Stimulated activated CD4-positive, alpha-beta T cell treated with anti-CD3 and anti-CD28 coated beads, Interleukin-2, amount 100 ng/mL, for 48 hours (primary cell): ENCODE results near the gene NCAM2.

Experiments used
- DNase-seq, 2 donors: peaks; one replicate each; pipeline ENCODE4 v3.0.0-alpha.2; 2020

NCAM2 gene

DNA sequence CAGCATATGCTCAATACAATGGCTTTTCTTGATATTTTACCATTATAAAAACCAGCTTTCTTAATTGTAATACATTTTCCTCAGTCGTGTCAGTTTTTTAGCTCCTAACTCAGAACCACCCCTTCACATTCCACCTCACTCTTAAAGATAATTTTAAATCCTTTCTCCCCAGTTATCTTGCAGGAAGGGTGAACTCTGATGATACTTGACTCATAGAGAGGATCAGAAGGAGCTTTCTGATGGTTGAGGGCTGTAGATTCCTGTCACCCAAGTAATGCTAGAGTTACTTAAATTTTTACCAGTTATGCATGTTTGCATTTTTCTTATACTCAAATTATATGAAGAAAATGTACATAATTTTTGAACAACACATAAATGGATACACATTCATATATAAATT, 233.7 kb downstream of the NCAM2 start:
- DNase-seq, result no peak

DNA sequence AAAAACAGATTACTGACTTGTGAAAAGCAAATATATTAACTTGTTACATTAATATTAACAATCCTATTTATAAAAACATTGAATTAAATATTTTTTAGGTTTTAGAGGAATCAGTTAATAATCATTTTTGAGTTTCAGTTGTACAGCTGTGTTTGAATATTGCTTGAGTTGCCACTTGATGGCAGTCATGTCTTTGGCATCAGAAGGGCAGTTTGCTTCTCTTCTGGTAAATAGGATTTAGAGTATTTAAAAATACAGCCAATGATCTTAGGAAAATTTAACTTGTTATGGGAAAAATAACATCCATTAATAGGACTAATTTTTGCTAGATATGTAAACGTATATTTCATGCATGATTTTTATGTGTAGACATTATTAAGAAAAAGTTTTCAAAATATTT, 234.1 kb downstream of the NCAM2 start:
- no peak for DNase-seq

DNA sequence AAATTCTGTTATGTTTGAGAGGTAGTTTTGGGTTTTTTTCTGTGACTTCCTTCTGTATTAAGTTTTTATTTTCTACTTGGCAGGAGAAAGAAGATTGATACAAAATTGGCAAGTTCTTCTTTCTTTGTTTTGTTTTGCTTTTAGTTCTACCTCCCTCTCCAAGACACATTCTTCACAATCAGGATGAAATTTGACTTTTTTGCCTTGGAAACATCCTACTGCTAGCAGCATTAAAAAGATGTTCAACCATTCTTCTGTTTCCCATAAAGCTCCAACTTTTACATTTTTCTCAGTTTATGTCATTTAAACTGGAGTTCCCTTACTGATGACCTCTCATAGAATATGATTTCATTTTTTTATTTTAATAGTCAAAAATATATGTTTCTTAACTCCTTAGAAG, 234.8 kb downstream of the NCAM2 start:
- DNase-seq, result no peak

DNA sequence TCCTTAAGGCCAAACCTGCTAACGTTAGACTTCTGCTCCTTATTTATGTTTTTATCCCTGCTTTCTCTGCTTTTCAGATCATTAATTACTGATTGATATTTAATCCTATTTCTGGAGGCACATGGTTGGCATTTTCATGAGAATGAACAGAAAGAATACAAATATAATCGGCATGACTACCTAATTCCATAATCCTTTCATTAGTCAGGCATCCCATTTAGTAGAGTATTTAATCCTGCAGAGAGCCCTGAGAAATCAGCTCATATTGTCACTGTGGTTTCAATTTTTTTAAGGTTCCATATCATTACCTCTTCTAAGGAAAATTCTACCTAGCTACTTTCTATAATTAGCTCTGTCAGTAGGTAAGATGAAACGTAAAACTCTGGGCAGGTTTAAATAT, 238.8 kb downstream of the NCAM2 start:
- DNase-seq, result no peak

DNA sequence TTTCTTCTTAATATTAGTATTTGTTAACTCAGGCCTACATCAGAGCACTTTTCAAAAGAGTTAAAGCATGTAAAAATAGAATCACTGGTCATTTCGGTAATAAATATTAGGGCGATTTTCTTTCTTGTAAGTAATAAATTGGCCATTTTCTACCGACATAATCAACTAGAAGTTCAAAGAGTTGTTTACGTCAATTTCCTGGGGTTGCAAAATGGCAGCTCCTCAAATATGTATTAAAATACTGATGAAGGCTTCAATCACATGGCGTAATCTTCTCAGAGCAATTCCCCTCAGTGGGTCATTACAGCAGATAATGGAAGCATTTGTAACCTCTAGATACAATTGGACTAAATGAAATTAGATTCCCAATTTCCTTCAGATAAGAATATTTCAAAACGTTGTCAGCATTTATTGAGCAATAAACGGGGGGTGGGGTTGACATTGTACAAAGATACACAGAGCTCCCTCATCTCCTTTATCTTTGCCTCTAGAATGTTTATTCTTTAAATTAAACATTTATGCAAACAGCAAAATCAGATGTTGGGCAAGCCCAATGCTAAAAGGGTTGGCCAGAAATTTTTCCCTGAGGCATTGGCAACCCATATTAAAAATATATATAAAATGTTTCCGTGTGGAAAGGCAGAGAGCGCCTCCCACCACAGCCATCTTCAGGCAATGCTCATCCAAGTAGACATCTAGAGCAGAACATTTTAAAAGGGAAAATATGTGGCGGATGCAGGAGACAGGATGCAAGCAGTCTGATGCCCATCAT, 240.6 kb downstream of the NCAM2 start:
- no peak for DNase-seq

DNA sequence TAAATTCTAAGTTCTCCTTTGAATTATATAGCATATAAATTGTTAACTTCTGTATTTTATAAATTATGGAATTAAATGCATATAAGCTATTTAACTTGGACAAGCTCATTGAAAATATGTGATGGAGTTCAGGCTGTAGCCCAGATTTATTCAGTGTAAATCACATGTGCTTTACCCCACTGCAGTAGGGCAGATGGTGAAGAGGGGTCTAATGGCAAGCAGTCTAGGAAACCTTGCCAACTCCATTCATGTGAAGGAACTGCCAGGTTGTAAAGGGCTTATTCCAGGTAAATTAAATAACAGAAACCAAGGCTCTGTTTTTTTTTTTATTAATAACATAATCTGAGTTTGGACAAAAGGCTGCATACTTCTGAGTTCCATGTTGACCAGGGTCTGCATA, 243.2 kb downstream of the NCAM2 start:
- no peak for DNase-seq

DNA sequence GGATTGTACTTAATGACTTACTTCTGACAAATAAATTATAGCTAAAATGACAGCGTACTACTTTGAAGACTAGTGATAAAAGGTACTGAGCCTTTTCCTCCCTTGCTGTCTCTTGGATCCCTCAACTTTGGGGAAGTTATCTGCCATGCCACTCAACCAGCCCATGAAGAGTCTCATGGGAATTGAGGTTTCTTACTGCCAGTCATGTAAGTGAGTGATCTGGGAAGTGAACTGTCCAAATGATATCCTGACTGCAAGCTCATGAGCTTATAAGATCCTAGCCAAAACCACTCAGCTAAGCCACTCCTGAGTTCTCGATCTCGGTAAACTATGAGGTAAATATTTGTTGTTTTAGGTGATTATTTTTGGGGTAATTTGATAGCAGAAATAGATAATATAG, 247.8 kb downstream of the NCAM2 start:
- no peak for DNase-seq

DNA sequence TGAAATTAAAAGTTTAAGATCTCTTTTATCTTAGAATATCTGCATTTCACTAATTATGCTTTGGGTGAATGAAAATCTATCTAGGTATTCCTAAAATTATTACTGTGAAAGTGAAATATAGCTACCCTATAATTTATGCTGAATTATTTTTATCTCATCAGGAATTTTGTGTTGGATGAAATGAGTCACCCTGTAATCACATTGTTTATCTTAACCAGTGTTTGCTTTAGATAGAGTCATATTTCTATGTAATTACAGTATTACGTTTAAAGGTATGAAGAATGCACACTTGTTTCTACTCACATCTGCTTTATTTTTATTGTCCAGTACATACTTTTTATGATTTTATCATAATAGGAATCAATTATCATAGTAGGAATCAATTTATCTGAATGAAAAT, 249.2 kb downstream of the NCAM2 start:
- DNase-seq, result no peak

DNA sequence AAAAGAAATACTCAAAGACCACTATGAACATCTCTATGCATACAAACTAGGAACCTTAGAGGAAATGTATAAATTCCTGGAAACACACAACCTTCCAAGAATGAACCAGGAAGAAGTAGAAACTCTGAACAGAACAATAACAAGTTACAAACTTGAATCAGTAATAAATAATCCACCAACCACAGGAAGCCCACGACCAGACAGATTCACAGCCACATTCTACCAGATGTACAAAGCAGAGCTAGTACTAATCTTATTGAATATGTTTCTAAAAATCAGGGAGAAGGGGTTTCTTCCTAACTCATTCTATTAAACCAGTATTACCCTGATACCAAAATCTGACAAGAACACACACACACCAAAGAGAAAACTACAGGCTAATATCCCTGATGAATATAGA, 263.8 kb downstream of the NCAM2 start:
- no peak for DNase-seq

DNA sequence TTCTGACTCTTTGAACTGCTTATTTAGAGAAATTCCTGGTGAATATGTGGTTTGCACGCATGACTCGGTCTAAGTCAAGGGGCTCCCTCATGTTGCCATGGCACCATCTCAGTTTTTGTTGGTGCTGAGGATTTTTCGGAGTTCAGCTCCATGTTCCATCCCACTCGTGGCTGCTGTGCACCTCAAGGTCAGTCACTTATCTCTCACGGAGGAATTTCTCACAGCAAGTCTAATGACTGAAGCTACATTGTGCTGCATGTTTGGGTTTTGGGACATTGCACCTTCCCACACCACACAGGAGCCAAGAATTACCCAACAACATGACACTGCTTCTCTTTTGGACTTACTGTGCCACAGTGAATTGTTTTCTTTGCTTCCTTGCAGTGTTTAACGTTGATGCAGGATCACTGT, 269.9 kb downstream of the NCAM2 start:
- no peak for DNase-seq

DNA sequence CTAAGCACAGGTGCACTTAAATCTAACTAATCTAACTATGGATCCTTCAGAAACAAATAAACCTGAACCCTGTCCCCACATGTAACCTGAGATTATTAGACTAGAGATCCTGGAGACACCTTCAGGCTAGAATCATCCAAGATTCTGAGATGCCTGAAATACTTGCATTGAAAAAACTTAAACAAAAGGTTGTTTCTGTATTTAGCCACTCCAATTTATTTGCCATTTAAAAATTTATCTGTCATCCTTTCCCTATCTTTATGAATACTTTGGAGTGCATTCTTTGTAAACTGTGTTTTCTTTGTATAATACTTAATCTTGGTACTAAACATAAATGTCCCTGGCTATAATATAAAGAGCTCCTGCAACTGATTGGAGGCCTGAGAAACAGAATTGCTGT, 270.7 kb downstream of the NCAM2 start:
- DNase-seq, result no peak

DNA sequence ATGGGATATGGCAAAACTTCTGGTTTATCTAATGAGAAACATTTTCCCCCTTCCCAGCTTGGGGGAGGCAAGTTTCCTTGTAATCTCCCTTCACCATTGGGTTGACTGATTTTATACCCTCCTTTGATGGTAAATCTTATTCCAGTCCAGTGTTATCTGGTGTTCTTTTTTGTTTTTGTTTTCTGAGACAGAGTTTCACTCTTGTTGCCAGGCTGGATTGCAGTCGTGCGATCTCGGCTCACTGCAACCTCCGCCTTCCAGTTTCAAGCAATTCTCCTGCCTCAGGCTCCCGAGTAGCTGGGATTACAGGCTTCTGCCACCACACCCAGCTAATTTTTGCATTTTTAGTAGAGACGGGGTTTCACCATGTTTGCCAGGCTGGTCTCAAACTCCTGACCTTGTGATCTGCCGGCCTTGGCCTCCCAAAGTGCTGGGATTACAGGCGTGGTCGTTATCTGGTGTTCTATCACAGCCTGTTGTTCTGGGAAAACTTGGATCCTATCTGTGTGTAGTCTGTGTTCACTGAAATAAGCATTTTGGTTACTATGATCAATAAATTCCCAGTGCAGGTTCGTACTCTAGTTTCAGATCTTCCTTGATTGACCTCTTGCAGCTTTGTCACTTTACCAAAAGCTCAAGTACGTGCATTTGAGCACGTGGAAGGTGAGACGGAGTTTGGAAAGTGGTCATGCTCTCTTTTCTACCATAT, 281.1 kb downstream of the NCAM2 start:
- no peak for DNase-seq

DNA sequence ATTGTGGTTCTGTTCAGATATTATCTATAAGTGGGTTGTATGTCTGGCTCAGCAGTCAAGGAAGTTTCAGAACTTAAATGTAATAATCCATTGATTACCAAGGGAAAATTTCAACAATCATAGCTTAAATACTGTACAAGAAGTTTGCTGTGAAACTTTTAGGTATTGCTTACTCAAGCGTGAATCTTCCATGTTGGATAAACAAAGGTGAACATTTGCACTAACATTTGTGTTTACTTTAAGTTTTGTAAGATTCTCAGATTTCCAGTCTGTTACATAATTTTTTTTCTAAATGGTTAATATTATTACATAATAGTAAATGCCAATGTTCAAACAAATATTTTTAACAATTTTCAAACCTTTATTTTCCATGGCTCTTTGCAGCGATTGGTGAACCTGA, 285.6 kb downstream of the NCAM2 start:
- DNase-seq, result no peak

DNA sequence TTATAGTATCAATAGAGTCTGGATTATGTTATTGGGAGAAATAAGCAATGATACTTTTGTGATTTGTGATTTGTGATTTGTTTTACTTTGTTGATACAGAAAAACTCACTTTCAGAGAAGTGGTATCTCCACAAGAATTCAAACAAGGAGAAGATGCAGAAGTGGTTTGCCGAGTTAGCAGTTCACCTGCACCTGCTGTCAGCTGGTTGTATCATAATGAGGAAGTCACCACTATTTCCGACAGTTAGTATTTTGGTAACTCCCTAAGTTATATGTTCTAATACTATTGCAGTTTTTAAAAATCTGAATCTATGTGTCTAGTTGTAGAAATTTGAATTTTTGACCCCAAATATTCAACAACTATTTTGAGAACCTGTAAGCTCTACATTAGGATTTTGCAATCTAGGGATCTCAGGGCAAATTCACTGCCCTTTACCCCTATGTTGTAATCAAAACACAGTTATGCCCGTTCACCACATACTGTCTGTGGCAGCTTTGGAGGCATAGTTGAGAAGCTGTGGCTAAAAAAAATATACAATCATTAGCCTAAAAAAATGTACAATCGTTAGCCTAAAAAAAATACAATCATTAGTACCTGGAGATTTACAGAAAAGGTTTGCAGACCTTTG, 288.1 kb downstream of the NCAM2 start:
- no peak for DNase-seq

DNA sequence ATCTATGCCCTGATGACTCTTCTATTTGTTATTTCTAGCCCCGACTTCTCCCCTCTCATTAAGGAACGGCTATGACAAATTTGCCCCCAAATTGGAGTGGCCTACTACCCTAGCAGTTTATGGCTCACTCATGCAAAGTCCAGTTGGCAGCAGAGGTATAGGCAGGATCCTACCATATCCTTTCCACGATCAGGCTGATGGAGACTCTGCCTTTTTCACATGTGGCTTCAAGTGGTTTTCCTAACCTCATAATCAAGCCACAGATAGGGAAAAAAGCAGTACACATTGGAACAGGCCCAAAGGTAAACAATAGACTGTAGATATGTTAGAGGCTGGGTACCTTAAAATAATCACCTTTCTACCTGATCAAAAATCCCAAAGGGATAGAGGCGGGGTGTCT, 292.5 kb downstream of the NCAM2 start:
- DNase-seq, result no peak

DNA sequence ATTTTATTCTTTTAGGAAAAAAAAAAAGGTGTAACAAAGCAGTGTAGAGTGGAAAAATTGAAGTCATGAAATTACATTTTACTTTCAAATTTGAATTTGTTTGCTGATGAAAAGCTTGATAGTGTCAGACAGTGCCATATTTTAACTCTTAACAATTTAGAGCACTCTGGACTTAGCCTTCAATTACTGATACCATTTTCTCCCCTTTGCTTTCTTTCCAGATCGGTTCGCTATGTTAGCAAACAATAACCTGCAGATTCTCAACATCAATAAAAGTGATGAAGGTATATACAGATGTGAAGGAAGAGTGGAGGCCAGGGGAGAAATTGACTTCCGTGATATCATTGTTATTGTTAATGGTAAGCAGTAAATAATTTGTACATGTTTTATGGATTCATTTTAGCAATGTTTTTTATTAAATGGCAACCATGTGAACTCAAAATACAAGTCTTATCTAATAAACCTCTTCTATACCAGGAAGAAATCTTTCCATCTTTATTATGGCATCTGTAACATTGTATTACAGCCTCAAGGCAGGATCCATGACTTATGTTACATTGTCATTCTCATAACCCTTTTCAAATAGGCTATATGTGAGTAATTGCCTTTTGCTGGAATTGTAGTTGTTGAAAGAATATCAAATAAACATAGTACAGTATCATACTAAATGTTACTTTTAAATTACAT, 293.8 kb downstream of the NCAM2 start:
- DNase-seq, result no peak

DNA sequence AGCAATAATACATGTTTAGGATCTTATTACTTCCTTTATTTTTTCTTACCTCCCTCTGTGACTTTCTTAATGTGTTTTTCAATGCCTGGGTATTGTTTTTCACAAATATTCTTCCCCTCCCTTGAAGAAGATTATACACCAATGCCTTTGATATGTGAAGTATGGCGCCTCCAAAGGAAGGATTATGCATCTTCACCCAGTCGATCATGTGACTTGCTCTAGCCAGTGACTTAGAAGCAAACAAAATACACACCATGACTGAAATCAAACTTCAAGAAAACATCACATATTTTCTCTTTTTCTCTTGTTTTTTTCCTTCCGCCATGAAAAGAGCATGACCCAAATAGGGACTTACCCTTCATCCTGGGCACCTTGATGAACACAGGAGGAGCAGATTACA, 297.1 kb downstream of the NCAM2 start:
- DNase-seq, result no peak

DNA sequence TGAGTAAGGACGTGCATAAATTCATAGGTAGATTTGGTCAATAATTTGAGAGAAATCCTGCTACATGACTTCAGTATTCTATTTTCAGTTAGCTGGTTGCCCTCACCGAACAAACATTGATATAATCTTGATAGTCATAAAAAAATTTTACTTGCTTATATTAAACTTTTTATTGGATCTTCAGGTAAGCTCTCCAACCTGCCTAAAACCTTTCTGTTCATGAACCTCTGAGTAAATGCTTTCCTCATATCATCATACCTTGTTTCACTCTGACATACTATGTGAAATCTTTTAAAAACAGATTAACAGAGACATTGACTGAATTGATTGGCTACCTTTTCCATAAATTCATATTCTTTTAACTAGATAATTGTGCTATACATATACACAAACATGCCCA, 299.0 kb downstream of the NCAM2 start:
- no peak for DNase-seq

DNA sequence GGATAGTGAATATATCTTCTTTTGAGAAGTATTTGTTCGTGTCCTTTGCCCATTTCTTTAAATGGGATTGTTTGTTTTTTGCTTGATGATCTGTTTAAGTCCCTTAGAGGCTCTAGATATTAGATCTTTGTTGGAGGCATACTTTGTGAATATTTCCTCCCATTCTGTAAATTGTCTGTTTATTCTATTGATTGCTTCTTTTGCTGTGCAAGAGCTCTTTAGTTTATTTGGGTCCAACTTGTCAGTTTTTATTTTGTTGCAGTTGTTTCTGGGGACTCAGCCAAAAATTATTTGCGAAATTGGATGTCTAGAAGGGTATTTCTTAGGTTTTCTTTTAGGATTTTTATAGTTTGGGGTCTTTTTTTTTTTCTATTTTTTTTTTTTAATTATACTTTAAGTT, 302.8 kb downstream of the NCAM2 start:
- DNase-seq, result no peak

DNA sequence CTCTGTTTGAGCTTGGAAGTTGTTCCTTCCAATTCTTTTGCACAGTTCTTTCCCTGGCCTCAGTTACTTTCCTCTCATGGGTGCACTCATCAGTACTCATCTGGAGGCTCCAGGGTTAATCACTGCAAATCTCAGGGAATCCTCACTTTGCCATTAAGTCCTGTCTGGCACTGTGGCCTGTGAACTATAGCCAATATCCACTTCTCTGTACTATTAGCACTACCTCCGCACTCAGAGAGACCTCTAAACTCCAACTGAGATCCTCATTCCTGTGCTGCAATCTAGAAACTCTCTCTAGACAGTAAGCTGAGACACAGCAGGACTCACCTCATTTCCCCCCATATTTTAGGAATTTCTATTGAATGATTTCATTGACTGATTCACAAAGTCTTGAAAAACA, 311.3 kb downstream of the NCAM2 start:
- DNase-seq, result no peak

DNA sequence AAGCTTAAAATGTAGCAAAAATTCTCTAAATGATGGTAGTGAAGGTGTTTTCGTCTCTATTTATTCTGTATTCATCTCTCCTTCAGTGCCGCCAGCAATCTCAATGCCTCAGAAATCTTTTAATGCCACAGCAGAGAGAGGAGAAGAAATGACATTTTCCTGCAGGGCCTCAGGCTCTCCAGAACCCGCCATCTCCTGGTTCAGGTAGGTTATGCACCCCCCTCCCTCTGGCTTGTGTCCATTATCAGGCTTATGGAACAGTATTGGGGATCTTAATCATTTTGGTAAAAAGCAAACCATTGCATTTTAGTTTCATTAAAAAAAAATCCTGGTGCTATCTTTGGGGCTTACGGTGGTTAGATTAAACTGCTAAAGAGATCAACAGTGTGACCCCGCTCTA, 326.1 kb downstream of the NCAM2 start:
- no peak for DNase-seq

DNA sequence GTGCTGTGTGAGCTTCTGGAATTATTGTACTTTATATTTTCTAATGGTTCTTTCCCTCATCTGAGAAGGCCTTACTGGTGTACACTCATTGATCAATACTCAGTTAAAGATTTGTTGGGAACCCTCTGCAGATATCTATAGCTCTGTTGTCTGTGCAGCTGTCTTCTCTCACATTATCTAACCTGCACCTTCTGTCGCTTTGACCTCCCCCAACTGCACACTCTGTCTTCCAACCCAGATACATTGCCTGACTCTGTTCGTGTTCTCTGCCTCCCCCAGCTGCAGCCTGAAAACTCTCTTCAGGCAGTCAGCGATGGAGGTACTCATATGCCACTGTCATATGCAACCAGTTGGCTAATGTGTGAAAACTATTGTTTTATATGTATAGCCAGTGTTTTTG, 334.3 kb downstream of the NCAM2 start:
- no peak for DNase-seq

DNA sequence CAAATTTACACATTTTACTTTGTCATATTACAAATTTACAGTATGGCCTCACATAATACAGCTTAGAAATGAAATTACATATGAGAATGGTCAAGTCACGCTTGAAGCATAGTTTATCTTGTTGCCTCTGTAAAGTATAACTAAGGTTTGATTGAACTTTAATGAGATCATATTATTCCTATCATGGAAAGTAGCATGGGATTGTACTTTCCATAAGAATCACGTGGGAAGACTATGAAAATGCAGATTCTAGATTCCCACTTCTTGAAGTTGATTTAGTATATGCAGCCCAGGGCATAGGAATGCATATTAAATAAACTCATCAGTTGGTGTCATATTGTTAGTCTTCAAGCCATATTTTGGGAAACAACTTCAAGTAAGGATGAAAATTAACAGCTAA, 342.8 kb downstream of the NCAM2 start:
- DNase-seq, result no peak

DNA sequence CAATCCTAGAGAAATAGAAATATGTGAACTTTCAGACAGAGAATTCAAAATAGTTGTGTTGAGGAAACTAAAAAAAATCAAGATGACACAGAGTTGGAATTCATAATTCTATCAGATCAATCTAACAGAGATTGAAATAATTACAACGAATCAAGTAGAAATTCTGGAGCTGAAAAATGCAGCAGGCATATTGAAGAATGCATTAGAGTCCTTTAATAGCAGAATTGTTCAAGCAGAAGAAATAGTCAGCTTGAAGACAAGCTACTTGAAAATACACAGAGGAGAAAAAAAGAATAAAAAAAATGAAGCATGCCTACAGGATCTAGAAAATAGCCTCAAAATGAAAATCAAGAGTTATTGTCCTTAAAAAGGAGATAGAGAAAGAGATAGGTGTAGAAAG, 347.1 kb downstream of the NCAM2 start:
- DNase-seq, result no peak
